ENCODE measurements around the gene MST1.

Gene MST1

DNA sequence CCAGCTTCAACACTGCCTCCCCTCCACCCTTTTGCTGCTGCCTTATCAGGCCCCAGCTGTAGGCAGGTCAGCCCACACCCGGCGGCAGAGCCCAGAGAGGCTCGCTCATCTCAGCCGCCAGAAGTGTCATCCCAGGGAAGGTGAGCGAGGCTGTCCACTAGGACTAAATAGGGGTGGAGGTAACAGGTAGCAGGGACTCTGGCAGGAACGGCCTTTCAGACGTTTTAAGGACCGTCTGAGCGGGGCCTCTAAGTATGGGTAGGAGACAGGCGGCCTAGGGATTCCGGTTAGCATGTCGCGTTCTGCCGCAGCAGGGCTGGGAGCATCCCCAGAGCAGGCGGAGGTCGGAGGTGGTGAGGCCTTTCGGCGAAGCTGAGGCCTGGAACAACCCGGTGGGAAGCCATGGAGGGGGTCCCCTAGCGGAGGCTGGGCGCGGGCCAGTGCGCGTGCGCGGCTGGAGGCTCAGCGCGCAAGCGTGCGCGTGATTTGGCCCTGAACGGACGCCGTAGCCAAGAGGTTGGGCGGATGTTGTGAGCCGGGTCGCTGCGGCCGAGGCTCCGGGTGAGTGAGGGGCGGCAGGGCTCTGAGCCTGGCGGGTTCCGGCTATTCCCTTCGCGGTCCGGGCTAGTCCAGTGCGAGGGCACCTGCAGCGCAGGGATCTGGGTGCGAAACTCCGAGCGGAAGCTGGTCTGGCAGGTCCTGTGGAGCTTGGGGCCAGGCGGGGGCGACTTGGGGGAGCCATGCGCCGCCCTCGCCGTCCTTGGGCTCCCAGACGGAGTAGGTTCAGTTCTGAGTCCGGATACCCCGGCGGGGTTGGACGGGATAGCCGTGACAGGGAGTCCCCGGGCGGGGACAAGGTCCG lies at the start of gene MST1, which contains the start of gene RNF123:
Gene MST1 (minus strand): TSS at position 429 of the 862 bp plus-strand sequence. CDS start 783 bp downstream, outside the sequence.
Gene RNF123 (plus strand): TSS at position 512 of the 862 bp plus-strand sequence. CDS start 1,609 bp downstream, outside the sequence.
- peak; percentile 81 to 85 for DNase-seq (ENCODE audit: low read depth in 2 of 2)

DNA sequence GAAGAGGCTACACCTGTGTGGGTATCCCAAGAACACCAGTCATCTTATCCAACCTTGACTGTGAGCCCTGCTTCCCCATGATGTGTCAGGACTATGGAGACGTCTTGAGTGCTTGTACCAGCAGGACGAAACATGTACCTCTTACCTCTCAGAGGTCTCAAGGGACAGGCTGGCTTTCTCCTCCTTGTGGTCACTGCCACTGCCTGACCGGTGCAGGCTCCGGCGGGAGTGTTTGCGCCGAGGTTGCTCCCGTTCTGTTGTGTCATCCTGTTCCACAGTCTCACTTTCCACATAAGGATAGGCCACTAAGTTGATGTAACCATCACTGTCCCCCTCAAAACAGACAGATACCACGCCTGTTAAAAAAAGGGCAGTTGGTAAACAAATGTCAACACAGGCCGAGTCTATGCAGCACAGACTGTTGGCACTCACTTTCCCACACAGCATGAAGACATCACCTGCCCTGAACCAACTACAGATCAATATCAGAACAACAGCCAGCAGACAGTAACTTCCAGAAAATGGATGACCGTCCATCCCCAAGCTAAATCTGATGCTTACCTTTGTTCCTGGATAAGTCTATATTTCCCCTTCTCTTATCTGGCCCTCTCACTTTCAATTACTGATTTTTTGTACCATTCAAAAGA lies 48.9 kb upstream of the MST1 start:
- no peak for DNase-seq (ENCODE audit: low read depth in 2 of 2)

DNA sequence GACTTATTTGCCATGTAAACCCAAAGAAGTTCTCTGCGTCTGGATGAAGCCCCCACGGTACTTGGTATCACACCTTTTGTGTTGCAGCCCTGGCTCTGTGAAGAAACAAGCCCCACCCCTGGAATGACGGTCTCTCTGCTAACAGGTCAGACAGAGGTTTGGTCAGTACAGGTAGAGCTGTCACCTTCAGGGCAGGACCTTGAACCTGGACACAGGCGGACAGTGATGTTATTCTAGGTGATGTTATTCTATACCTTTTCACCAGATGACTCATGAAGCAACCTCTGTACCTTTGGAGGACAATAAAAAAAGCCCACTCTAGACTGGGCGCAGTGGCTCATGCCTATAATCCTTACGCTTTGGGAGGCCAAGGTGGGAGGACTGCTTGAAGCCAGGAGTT lies 45.5 kb upstream of the MST1 start:
- no peak for DNase-seq (ENCODE audit: low read depth in 2 of 2)

DNA sequence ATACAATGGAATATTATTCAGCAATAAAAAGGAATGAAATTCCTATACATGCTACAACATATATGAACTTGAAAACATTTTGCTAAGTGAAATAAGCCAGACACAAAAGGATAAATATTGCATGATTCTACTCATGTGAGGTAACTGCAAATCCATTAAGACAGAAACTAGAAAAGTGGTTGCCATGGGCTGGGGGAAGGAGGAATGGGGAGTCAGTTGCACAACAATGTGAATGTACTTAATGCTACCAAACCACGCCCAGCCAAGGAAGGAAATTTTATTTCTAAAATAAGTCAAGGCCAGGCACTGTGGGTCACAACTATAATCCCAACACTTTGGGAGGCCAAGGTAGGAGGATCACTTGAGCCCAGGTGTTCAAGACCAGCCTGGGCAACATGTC lies 44.3 kb upstream of the MST1 start:
- no peak for DNase-seq (ENCODE audit: low read depth in 2 of 2)

DNA sequence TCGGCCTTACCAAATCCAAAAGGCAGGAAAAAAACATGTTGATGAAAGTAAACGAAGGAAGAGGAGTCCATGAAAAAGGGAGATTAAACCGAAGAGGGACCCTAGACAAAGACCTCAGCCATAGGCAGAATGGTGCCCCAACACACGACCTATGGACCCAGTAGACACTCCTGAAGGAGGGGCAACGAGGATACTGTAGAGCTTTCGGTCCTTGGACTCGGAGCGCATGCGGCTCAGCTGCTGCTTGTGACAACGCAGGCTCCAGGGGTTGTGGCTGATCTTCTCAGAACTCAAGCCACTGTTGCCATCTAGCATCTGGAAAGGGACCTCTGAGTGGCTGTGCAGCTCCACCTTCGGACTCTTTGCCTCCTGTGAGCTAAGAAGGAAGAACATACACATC lies 43.3 kb upstream of the MST1 start:
- DNase-seq (ENCODE audit: low read depth in 2 of 2) = no peak

DNA sequence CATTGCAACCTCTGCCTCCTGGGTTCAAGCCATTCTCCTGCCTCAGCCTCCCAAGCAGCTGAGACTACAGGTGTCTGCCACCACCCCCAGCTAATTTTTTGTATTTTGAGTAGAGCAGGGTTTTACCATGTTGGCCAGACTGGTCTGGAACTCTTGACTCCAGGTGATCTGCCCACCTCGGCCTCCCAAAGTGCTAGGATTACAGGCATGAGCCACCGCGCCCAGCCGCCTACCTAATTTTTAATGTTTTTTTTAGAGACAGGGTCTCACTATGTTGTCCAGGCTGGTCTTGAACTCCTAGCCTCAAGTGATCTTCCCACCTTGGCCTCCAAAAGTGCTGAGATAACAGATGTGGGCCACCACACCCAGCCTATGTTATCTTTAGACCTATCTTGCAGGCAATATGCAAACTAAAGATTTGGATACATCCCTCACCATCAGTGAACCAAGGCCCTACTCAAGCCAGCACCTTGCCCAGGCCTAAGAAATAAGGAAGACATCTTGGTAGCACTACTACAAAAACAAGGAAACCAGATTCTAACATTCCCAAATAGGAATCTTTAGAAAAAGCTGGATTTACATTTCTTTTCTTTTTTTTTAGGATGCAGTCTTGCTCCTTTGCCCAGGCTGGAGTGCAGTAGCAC lies 40.8 kb upstream of the MST1 start:
- no peak for DNase-seq (ENCODE audit: low read depth in 2 of 2)

DNA sequence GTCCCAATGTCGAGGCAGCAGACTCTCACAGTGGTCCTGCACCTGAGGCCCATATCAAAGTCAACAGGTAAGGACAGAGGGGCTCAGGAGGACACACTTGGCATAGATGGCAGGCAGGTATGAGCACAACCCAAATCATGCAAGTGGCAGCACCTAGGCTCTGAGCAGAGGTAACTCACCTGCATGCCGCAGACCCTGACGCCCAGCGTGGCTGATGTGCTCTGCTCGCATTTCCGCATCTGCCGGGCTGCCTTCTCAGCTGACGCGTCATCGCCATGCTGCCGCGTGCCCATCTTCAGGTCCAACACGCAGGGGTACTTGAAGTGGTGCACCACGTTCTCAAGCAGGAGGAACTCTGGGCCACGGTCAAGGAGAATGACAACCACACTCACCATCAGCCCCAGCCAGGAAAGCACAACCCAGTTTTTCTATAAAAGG lies 38.7 kb upstream of the MST1 start:
- no peak for DNase-seq (ENCODE audit: low read depth in 2 of 2)

DNA sequence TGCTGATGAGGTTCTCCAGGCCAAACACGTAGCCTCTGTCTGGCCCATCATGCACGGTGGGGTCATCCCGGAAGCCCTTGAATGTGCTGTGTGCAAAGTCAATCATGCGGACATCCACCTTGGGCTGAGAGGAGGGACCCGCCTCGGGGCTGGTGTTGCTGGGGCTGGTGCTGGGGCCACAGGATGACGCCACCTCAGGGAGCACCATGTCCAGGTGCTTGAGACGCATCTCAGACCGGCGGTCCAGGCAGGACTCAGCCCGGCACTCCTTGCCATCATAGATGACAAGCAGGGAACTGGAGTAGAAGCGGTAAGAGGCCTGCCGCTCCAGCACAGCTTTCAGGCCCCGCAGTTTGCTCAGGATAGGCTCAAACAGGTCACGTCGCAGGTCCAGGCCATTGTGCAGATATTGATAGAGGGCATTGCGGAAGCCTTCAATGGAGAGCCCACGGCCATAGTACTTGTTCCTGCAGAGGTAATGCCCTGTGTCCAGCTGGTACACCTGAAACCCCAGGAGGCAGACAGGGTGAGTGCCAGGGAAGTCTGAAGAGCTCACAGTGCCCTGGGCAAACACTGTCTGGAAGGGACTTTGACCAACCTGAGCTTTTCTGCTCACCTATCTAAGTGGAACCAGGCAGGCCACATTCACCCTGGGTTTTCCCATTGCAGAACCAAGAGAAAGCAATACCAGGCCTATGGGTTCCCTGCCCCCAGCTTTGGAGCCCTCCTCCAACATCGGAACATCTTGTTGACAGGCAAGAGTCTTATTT lies 38.1 kb upstream of the MST1 start:
- DNase-seq (ENCODE audit: low read depth in 2 of 2) = no peak

DNA sequence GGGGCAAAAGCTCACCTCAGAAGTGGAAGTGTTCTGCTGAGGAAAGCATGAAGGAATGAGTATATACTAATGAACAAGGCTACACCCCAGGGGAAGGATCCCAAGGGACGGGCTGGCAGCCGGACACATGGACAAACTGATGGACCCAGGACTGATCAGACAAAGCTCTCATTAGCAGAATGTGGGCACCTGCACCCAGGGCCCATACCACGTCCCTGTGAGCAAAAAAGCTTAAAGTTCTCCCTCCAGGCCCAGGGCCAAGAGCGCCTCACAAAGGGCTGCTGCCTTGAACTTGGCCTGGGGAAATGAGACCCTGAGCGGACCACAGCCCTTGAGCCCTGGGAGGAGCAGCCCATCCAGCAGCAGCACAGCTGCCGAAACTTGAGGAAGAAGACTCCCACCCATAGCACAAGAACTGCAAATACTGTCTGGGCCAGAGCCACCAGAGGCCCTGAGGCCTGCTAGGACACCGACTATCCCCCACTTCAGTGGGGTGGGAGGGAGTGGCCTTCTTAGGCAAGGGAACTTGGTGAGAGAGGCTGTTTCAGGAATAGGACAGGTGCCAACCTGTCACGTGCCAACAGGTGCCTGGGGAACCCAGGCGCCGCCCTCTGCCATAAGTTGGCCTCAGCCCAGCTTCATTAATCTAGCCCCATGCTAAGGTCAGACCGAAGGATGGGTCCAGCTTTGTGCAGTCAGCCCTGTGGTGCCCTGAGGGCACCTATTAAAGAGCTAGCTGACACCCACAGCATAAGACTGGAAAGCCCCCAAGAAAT lies 36.8 kb upstream of the MST1 start:
- DNase-seq (ENCODE audit: low read depth in 2 of 2) = no peak

DNA sequence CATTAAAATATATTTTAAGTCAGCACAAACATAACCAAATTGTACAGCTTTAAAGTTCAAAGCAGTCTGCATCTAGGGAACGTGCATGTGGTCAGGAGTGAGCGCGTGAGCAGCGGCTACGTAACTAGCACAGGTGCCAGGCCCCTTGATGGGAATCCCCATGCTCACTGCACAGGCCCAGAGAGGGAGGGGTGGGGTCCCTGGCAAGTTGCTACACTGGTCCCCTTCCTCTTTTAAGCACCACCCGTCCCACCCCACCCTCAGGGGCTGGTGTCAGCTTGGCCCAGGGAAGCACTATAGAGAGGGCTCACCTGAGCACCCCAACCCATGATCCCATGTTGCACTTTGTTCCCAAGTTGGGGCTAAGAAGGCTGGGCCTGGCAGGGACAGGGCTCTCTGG lies 35.3 kb upstream of the MST1 start:
- no peak for DNase-seq (ENCODE audit: low read depth in 2 of 2)

DNA sequence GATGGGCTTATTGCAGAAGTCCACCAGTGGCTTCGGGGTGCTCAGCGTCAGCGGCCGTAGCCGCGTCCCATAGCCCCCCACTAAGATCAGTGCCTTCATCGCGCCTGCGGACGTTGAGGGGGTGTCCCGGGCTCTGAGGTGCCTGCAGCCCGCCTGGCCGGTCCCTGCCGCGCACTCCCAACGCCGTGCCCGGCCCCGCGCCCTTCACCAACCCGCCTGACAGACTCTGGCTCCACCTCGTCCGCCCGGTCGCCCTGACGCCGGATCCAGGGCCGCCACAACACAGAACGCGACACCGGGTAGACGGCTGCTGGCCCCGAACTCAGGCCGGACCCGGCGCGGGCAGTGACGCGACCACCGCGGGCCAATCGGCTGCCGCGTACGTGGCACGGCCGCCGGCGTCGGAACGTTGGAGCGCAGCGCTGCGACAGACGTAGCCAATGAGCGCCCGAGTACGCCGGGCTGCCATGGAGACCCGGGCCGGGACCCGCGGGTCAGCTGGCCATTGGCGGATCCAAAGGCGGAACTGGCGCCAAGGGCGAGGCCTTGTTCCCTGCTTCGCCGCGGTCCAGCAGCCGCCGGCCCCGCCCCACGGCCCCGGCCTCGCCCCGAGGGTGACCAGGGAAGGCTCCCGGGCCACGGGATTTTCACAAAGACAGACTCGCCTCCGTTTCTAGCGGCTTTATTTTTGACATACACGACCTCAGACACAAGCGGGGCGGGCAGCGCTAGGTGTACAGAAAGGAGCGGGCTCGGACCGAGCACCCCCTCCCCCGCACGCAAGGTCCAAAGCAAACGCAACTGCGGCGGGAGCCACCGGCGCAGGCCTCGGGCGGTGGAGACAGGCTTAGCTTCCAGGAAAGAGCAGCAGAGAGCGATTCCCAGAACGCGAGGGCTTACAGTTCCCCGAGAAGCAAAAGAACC lies 34.6 kb upstream of the MST1 start, which contains the start of gene GMPPB:
Gene GMPPB (minus strand): TSS at position 324 of the 924 bp plus-strand sequence. CDS start 225 bp downstream, at position 99.
- DNase-seq (ENCODE audit: low read depth in 2 of 2) = peak; percentile 78 to 83

DNA sequence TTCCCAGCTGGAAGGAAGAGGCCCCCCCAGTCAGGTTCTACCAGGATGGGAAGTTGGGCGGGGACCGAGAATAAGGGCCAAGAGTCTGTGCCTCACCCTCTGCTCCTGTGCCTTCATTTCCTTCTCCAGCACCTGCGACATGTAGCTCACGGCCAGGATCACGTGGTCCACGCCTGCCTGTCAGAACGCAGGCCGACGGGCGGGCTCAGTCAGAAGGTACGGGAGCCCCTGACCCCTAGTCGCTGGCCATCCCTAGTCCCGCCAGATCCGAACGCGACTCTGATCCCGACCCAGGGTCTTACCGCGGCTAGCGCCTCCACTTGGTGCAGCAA lies 34.0 kb upstream of the MST1 start:
- no peak for DNase-seq (ENCODE audit: low read depth in 2 of 2)

DNA sequence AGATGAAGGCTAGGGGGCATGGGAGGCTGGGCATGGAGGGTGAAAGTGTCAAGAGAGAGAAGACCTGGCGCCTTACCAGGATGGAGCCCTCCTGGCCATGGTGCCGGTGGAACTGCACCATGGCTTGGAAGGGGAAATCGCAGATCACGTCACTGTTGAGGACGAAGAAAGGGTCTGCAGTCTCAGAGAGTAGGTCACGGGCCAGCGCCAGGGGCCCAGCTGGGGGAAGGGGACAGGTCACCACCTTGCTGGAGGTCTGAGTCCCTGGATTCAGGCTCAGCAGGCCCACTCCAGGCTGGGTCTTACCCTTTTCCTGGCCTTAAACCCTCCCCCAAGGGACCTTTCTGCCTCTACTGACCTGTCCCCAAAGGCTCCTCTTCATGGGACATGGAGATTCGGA lies 33.6 kb upstream of the MST1 start:
- DNase-seq (ENCODE audit: low read depth in 2 of 2) = no peak

DNA sequence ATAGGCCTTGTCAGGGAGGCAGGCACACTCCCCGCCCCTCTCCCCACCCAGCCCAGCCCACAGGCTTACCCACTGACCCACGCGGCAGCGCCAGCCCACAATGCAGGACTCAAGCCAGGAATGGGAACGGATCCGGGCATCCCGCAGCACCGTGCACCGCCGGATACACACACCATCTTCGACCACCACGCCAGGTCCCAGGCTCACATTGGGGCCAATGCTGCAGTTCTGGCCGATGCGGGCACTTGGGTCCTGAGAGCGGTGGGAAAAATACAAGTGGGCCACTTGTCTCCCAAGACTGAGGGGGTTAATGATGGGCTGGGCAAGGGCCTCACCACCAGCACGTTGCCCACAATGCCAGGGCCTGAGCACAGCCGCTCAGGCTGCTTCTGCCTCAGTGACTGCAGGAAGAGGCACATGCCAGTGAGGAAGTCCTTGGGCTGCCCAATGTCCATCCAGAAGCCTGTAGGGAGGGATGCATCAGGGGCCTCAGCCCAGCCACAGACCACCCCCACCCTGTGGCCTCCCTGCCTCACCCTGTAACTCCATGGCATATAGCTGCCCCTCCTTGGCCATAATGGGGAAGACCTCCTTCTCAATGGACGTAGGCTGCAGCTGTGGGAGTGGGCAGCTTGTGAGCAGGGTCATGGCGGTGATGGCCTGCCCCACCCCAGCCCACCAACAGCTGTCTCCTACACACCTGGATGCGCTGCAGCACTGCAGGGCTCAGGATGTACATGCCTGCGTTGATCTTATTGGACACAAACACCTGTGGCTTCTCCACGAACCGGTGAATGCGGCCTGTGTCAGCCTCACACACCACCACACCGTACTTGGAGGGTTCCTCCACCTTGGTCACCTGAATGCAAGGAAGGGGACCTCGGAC lies 32.9 kb upstream of the MST1 start:
- DNase-seq (ENCODE audit: low read depth in 2 of 2) = no peak

DNA sequence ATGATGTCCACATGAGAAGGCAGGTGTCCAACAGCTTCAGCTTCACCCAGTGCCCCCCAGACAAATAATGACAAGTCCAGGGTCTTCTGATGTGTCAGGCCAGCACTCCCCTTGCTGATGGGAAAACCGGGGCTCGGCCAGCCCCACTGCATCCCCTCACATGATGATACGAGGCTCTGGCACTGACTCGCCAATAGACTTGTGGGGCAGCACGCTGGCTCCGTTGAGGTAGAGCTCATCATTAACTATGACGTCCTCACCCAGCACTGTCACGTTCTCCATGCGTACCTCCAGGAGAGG lies 32.3 kb upstream of the MST1 start:
- no peak for DNase-seq (ENCODE audit: low read depth in 2 of 2)

DNA sequence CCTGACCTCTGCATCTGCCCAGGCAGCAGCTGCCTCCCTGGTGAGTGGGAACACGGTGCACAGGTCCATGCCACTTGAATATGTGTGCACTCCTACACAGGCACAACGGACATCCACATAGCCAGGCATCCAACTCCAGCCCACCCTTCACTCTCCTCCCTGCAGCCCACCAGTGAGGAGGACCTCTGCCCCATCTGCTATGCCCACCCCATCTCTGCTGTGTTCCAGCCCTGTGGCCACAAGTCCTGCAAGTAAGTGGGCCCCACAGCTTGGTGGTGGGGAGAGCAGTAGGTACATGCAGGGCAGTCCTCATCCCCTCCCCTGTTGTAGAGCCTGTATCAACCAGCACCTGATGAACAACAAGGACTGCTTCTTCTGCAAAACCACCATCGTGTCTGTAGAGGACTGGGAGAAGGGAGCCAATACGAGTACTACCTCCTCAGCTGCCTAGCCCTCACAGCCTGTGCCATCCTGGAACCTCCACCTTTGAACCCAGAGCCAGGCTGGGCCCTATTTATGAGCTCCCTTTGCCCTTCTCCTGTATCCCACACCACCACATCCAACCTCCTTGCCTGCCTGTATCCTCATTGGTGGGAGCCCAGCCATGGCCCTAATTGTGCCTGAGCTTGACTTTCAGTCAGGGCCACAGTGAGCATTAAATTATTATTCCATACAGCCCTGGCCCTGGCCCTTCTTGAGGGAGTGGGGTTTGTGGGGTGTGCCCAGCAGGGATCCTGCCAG lies 31.8 kb upstream of the MST1 start:
- DNase-seq (ENCODE audit: low read depth in 2 of 2) = no peak

DNA sequence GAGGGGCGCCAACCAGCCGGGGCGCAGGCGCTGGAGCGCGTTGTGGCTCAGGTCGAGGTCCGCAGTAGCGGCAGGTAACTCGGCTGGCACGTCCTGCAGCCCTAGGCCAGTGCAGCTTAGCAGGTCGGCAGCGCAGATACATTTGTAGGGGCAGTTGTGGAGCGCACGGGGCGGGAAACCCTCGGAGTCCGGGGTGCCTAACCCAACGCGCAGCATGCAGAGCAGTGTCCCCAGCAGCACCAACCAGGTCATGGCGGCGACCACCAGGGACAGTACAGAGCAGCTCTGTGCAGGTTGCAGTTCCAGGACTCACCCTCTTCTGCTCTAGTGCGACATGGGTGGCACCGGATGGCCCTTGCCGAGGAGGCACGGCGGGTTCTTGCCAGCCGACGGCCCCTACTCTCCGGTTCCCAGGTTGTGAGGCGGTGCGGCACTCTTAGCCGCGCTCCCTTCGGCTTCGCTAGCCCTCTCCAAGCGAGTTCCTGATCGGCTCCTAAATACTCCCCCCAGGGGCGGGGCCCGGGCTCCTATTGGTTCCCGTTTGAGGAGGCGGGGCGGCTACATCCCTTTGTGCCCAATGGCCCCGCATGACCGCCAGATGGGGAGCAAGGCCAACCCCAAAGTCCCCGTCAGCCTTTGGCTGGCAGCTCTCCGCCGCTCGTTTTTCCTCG lies 30.1 kb upstream of the MST1 start, which contains the start of gene AMIGO3:
Gene AMIGO3 (minus strand): TSS at position 471 of the 671 bp plus-strand sequence. CDS start 219 bp downstream, at position 252.
- peak; percentile 77 to 84 for DNase-seq (ENCODE audit: low read depth in 2 of 2)

DNA sequence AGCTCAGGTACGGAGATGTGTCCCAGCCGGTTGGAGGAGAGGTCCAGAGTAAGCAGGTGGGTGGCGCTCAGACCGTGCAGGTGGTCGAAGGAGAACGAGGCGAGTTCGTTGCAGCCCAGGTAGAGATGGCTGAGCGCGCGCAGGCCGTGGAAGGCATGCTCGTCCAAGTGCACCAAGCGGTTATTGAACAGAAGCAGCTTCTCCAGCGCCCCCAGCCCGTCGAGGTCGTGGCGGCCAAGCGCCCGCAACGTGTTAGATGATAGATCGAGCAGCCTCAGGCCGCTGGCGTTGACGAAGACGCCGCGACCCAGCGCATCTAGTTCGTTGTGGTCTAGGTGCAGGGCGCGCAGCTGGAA lies 29.6 kb upstream of the MST1 start:
- no peak for DNase-seq (ENCODE audit: low read depth in 2 of 2)
